T47D (cell line): Measurements from ENCODE around the gene CCDC85C.

Experiments used
- DNase-seq, 2 experiments: peaks; one replicate each; pipeline versions ENCODE4 v3.0.0 to v3.0.0-alpha.2; 2011 to 2012; ENCODE audit warnings: low read depth in 1 of 2, low spot score in 1 of 2
- JUND ChIP-seq: IDR thresholded peaks from 2 replicates; pipeline ENCODE4 v1.6.1; 2012; ENCODE audit warnings: low read depth
- in situ Hi-C: cut with HindIII; loops from 2 replicates; pipeline ENCODE4 v1.10.0; 2016; ENCODE audit warnings: low sequenced_read_pairs, low pct_unique_long_range_greater_than_20kb

Gene CCDC85C

DNA sequence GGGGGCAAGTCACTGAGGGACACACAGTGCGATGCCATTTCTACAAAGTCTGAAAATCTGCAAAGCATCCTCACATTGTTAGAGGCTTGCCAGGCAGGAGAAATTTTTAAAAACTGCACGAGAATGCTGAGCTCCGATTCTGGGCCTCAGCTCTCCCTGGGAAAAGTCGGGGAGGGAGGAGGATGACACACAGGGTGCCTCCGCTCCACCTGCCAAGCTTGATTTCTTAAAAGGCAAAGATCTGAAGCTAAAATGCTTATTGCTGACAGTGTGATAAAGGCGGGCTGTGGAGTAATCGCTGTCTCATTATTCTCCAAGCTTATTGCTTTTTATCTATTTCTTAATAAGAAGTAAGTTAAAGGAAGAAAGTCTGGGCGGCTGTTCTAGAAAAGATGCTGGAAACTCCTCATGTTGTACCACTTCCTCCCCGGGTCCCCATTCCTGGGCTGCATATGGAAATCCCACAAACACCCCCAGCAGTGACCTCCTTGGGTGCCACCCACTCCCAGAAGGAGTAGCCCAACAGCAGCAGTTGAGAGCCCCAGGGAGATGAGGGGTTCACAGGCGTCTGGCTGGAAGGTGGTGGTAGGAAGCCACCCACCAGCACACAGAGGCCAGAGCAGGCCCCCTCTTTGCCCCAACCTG is 55.0 kb downstream of the CCDC85C start:
- in situ Hi-C loops: no loop called here
- TF ChIP-seq JUND: no peak
- no peak for DNase-seq

GRCh38 chr14:99548255-99548654 is 55.8 kb downstream of the CCDC85C start:
- in situ Hi-C loops: no loop called here
- DNase-seq: no peak

GRCh38 chr14:99546234-99546879 is 57.6 kb downstream of the CCDC85C start:
- TF ChIP-seq JUND: no peak
- in situ Hi-C loops: no loop called here
- DNase-seq: no peak

More at GRCh38 chr14:99548255-99548654, 55.8 kb downstream of the CCDC85C start:
- no peak for TF ChIP-seq JUND

- in situ Hi-C loops: no loop called here
- no peak for TF ChIP-seq JUND
- DNase-seq: no peak
Observed at GRCh38 chr14:99545586-99545985, 58.4 kb downstream of the CCDC85C start.

DNA sequence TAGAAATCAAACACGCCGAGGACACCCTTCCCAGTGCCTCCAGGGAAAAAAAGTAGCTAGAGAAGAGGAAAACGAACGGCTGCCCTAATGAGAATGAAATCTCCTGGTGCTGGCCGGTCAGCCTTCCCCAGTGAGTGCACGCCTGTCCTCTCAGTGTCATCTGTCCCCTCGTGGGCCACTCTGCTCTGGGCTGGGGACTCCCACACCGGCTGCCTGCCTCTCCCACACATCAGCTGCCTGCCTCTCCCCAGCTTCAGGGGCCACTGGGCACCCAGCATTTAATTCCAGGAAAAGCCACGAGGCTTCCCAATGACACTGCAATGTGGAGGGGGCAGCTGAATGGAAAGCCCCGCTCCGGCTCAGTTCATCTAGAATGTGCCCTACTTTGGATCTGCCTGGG is 59.0 kb downstream of the CCDC85C start:
- in situ Hi-C loops: no loop called here
- TF ChIP-seq JUND: no peak
- no peak for DNase-seq

DNA sequence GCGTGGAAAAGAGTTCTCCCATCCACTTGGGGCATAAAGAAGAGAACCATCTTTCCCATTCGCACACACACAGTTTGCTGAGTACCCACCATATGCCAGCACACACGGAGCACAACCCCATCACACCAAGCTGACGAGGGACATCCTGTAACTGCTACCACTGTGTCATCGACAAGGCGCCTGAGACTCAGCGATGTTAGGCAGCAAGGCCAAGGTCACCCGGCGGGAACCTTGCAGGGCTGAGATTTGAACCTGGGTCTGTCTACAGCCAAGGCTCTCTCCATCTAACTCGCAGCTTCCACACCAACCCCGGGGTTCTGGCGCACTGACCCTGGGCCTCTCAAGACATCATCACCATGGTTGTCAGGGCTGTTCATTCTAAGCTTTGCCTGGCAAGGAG is 60.0 kb downstream of the CCDC85C start:
- no peak for DNase-seq
- TF ChIP-seq JUND: no peak
- in situ Hi-C loops: no loop called here

- DNase-seq: no peak
- in situ Hi-C loops: no loop called here
- no peak for TF ChIP-seq JUND
Observed at GRCh38 chr14:99543370-99543769, 60.6 kb downstream of the CCDC85C start.

- no peak for TF ChIP-seq JUND
- no peak for DNase-seq
- in situ Hi-C loops: no loop called here
Observed at GRCh38 chr14:99542566-99542965, 61.4 kb downstream of the CCDC85C start.

- no peak for DNase-seq
- no peak for TF ChIP-seq JUND
- in situ Hi-C loops: no loop called here
Observed at GRCh38 chr14:99541677-99542470, 62.1 kb downstream of the CCDC85C start.

DNA sequence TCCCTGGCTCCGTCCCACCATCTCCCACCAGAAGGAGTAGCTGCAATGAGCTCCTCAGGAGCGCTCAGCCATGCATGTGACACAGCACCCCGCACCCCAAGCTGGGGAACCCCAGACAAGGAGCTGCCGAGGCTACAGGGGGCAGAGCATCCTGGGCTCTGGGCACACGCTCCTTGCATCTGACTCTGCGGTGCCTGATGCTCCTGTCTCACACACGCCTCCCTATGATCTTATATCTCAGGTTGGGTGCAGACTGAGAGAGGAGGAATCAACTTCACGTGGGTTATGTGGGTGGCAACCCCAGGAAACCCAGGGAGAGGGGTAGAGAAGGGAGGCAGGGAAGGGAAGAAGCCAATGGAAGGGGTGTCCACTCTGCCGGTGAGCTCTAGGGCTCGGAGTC is 62.8 kb downstream of the CCDC85C start:
- TF ChIP-seq JUND: no peak
- in situ Hi-C loops: no loop called here

DNA sequence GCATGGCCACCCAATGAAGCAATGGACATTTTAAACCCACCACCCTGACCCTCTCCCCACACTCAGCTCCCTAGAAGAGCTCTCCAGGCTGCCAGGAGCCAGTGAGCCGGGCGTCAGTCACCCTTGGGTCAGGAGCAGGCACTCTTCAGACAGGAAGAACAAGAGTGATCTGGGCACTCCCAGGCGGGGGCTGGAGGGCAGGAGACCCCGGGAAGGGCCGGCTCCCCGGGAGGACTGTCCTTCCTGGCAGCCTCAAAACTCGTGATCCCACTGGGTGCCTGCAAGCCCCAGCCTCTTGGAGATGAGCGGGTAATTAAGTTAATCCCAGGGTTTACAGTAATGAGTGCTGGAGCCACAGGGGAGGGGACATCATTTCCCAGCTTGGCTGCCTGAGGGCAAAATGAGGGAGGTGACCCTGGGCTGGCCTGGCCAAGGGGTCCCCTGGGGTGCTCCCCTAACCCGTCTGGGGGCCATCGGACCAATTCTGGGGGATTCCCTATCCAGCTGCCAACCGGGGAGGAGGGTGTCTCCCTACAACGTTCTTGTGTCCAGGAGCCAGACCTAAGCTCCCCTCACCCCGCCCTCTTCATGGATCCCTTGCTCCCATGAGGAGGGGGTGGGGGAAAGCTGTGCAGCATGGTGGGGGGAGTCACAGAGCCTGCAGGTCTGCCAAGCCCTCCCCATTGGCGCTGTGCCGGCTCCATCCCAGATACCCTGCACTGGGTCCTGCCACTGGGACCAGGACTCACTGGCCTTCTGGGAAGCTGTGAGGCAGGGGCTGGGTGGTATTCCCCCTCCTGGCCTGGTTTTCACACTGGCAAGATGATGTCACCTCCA is 63.6 kb downstream of the CCDC85C start:
- DNase-seq: no peak
- in situ Hi-C loops: no loop called here
- no peak for TF ChIP-seq JUND

More for the DNA sequence above, 62.8 kb downstream of the CCDC85C start:
- no peak for DNase-seq

DNA sequence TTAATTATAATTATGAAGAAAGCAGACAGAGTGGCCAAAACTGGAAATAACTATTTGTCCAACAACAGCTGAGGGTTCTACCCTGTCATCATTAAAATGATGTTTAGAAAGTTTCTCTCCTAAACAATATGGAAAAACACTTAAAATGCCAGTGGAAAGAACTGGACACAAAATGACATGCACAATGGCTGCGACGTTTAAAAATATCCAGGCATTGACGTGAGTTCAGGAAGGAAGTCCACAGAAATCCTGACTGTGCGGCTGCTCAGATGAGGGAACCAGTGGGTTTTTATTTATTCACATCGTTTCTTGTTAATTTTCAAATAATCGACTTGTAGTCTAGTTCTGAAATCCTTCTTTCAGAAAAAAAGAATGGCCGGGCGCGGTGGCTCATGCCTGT is 64.5 kb downstream of the CCDC85C start:
- no peak for TF ChIP-seq JUND
- no peak for DNase-seq
- in situ Hi-C loops: no loop called here
